RWPE1 (cell line): ENCODE data around the gene SGK1.
"Not testable (repeated sequence)": the region's sequence is repeated elsewhere in the genome, so short reads cannot be mapped to it uniquely, and the experiment has no call there.

Source experiments
- CTCF ChIA-PET: fragments of 350-600 bp; sonication (Branson Sonifier 250); formaldehyde crosslinking; extraction: SDS; loops from one replicate; lab custom pipeline; 2021; lab: Yijun Ruan, JAX
- POLR2A ChIA-PET: fragments of 400-600 bp; formaldehyde crosslinking; extraction: SDS; loops from one replicate; lab custom pipeline; 2020; ENCODE audit warnings: antibody characterized with exemption; ENCODE audit not compliant: low non-redundant PET; lab: Yijun Ruan, JAX
- DNase-seq: peaks from one replicate; pipeline ENCODE4 v3.0.0; 2012; ENCODE audit warnings: low spot score
- H3K27ac ChIP-seq: fragments of 450-650 bp; 2 replicates; pipeline ENCODE4 v1.5.1; 2017
- CTCF ChIP-seq: fragments of 450-650 bp; conservative IDR thresholded peaks from 2 replicates; pipeline ENCODE4 v1.5.1; 2017; ENCODE audit warnings: low read depth, mild to moderate bottlenecking

SGK1 gene

GRCh38 chr6:134308800-134309199, 9.1 kb downstream of the SGK1 start:
- DNase-seq: no peak
- no peak overlapping the region for H3K27ac ChIP-seq
- ChIA-PET POLR2A (no interaction called here), CTCF (interaction anchor here (0.6 to 0.7 kb wide), 2 partner anchors 88 to 567 kb away, joined by 3 read pairs; no protein-coding TSS in a partner anchor)
- no peak for TF ChIP-seq CTCF

- TF ChIP-seq CTCF: no peak
- POLR2A ChIA-PET: no interaction called here
- H3K27ac ChIP-seq: no peak overlapping the region
- DNase-seq: no peak
- CTCF ChIA-PET: interaction anchor here (0.7 kb wide), 1 partner anchor 568 kb away, joined by 3 read pairs; no protein-coding TSS in a partner anchor
Measured at GRCh38 chr6:134307870-134308269, 10.0 kb downstream of the SGK1 start.

- ChIA-PET CTCF (no interaction called here), POLR2A (no interaction called here)
- TF ChIP-seq CTCF: no peak
- no peak for DNase-seq
- H3K27ac ChIP-seq: no peak overlapping the region
Measured at GRCh38 chr6:134307075-134307474, 10.8 kb downstream of the SGK1 start.

- DNase-seq, POLR2A ChIA-PET, CTCF ChIA-PET, H3K27ac ChIP-seq: not testable (repeated sequence)
Measured at GRCh38 chr6:134304381-134304780, 13.5 kb downstream of the SGK1 start.

GRCh38 chr6:134303891-134304290, 14.0 kb downstream of the SGK1 start:
- POLR2A ChIA-PET: no interaction called here
- TF ChIP-seq CTCF: no peak
- no peak for DNase-seq
- no peak overlapping the region for H3K27ac ChIP-seq
- CTCF ChIA-PET: interaction anchor here (0.7 to 0.9 kb wide), 2 partner anchors 25 to 42 kb away, joined by 3 to 7 read pairs; no protein-coding TSS in a partner anchor

- ChIA-PET CTCF (interaction anchor here (0.6 to 0.7 kb wide), 2 partner anchors 158 to 160 kb away, joined by 3 read pairs; no protein-coding TSS in a partner anchor), POLR2A (no interaction called here)
- DNase-seq: no peak
- H3K27ac ChIP-seq: no peak overlapping the region
- no peak for TF ChIP-seq CTCF
Measured at GRCh38 chr6:134299236-134299635, 18.7 kb downstream of the SGK1 start.

GRCh38 chr6:134296762-134297161, 21.1 kb downstream of the SGK1 start:
- ChIA-PET POLR2A (no interaction called here), CTCF (interaction anchor here (0.6 to 1.0 kb wide), 3 partner anchors 135 to 625 kb away, joined by 3 to 4 read pairs (median 3); no protein-coding TSS in a partner anchor)
- TF ChIP-seq CTCF: no peak
- no peak for DNase-seq
- no peak overlapping the region for H3K27ac ChIP-seq
